ACHN (cell line): ENCODE results near the gene HMGCS1.

Source experiments
- DNase-seq: peaks from one replicate; pipeline ENCODE4 v3.0.0-alpha.2; 2015
- in situ Hi-C: cut with HindIII; loops from 2 replicates; pipeline ENCODE4 v1.10.0; 2017; ENCODE audit warnings: low sequenced_read_pairs, low pct_ligation_motif_present, low pct_unique_long_range_greater_than_20kb

HMGCS1 gene

GRCh38 chr5:43242196-43242595 is 71.0 kb downstream of the HMGCS1 start:
- DNase-seq = no peak
- in situ Hi-C loops = no loop called here
